Sigmoid colon (tissue), 4 donors: ENCODE measurements around the gene NCKAP5.

Experiments
- CTCF ChIP-seq, 4 experiments: fragments of 450-650 bp in 3 of 4; fragments of 200-600 bp in 1 of 4; IDR thresholded peaks; one replicate each; pipeline ENCODE4 v1.5.1; 2016 to 2019; ENCODE audit warnings: antibody characterized with exemption in 4 of 4, mild to moderate bottlenecking in 3 of 4, moderate library complexity in 2 of 4
- POLR2A ChIP-seq, 2 donors: fragments of 450-650 bp; IDR thresholded peaks; one replicate each; pipeline ENCODE4 v1.6.1; 2016; ENCODE audit warnings: antibody characterized with exemption in 2 of 2, mild to moderate bottlenecking in 2 of 2, moderate library complexity in 2 of 2
- POLR2AphosphoS5 ChIP-seq, 4 donors: sonication (generic); formaldehyde crosslinking; IDR thresholded peaks; one replicate each; pipeline ENCODE4 v1.6.1; 2017; ENCODE audit warnings: antibody characterized with exemption in 4 of 4

- TF ChIP-seq CTCF (IDR thresholded peaks at IDR 0.05) (no peak), POLR2A (IDR thresholded peaks at IDR 0.05) (no peak), POLR2AphosphoS5 (IDR thresholded peaks at IDR 0.05) (no peak)
Observed at GRCh38 chr2:132937629-132938028, 630.6 kb downstream of the NCKAP5 start.
